Measurements from ENCODE around the gene FANCC.

The FANCC gene

DNA sequence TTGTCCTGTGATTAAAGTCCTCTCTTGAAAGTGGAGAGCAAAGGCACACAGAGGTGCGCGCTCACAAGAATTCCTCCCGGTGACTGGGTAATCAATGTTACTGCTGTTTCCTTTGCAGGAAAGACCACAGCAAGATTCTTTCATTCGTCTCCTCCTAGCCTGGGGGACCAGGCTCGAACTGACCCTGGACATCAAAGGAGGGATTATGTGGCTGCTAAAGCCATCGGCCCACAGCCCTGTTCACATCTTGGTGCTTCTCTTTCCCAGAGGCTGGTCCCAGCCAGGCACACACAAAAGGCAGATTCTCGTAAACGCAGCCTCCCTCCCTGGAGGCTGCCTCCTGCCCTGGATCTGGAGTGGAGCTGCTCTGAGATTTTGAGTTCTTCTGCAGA is 230.9 kb downstream of the FANCC start:
- DNase-seq (ENCODE audit: low read depth in 3 of 3), result no peak

DNA sequence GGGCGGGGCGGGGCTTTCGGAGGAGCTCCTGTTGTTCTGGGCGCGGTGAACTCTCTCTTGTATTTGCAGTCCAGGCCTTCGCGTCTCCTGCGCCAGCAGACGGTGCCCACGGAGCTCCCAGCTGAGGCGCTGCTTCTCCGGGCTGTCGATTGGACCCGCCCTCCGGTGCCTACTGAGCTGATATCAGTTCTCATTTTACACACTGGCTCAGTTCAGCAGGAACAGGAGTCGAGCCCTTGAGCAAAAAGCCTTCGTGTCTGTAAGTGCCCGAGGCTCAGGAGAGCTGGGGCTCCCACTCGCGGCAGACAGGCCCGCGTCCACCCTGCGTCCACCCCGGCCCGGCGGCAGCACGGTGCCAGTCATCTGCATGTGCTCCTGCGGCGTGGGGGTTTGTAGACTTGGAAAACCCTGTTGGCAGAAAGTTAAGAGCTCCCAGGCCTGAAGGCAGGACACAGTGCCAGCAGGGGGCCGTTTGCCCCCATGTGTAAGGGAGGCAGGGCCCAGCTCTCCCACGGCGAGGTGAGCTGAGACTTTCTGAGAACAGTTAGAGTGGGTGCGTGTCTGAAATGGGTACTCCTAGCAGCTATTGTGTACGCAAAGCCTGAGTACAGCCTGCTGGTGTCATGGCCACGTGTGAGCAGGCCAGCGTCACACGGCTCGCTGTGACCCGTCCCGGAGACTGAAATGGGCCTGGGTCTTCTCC is 231.5 kb downstream of the FANCC start:
- DNase-seq (ENCODE audit: low read depth in 3 of 3), result no peak

DNA sequence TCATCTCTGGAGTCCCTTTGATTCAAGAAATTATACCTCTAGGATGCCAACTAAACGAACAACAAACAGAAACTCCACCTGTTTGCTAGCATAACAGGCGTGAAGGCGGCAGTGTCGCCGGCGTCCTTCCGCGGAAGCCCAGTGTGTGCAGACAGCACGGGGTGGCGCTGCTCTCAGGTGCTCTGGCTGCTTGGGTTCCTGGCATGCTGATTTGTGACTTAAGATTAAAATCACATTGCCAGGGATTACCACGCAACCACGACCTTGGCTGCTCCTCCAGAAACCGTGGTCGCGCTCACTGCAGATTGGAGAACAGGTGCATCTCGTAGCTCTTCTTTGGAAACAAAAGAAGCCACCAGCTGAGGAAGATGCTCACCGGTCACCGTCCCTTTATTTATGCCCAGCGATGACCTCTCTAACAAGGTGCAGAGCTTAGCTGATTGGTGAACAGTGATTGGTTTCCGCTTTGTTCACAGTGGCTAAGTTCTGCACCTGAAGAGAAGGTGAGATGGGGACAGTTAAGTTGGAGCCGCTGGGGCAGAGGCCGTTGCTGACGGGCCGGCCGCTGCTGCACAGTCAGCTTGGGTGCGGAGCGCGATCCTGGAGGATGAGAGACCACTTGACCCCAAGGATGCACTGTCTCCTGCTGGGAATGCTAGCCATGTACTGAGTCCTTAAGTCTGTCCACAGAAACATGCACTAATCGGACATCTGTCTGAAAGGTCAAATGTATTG is 232.3 kb downstream of the FANCC start:
- no peak for DNase-seq (ENCODE audit: low read depth in 3 of 3)

GRCh38 chr9:95084254-95084934 is 233.1 kb downstream of the FANCC start:
- DNase-seq (ENCODE audit: low read depth in 3 of 3), result no peak

GRCh38 chr9:95083086-95083768 is 234.3 kb downstream of the FANCC start:
- DNase-seq (ENCODE audit: low read depth in 3 of 3), result no peak

DNA sequence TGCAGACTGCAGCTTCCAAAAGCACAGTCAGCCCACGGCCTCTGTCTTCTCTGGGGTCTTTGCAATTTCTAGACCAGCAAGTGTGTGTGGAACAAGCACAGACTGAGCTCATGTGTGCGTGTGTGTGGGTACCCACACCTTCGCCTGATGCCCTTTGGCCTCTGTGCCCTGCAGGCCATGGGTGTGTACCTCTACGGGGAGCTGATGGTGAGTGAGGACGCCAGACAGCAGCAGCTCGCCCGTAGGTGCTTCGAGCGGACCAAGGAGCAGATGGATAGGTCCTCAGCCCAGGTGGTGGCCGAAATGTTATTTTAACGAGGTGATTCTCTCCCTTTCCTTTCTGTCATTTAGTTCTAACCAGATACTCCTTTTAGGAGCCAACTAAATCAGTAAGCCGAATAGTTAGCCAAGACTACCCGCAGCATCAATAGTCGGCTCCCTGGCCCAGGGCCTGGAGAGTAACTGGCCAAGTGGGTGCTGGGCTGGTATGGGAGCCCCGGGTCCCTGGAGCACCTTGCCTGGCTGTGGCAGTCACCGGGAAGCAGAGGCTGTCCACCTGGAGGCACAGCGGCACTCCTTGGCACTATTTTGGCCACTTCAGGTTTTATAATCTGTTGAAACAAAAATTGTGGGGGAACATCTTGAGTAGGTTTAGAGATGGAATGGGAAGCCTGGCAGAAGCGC is 235.0 kb downstream of the FANCC start:
- DNase-seq (ENCODE audit: low read depth in 3 of 3), result no peak

GRCh38 chr9:95081998-95082397 is 235.5 kb downstream of the FANCC start:
- no peak for DNase-seq (ENCODE audit: low read depth in 3 of 3)

GRCh38 chr9:95080961-95081647 is 236.4 kb downstream of the FANCC start:
- no peak for DNase-seq (ENCODE audit: low read depth in 3 of 3)

DNA sequence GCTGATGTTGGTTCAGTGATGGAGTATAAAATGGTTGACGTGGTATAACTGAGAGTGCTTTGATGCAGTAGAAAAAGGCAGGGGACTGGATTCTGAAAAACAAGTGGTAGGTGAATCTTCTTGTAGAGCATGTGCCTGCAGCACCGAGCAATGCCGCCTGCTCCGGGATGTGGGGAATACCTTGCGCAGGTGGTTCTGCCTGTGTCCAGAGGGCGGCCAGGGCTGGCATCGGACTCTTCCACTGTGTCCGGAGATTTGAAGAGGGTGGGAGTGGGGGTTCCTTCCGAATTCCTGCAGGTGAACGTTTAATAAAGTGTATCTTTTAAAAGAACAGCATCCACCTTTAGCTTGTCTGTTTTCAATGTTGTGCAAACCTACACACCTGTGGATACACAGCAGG is 238.0 kb downstream of the FANCC start:
- no peak for DNase-seq (ENCODE audit: low read depth in 3 of 3)

GRCh38 chr9:95078939-95079338 is 238.6 kb downstream of the FANCC start:
- DNase-seq (ENCODE audit: low read depth in 3 of 3), result no peak

DNA sequence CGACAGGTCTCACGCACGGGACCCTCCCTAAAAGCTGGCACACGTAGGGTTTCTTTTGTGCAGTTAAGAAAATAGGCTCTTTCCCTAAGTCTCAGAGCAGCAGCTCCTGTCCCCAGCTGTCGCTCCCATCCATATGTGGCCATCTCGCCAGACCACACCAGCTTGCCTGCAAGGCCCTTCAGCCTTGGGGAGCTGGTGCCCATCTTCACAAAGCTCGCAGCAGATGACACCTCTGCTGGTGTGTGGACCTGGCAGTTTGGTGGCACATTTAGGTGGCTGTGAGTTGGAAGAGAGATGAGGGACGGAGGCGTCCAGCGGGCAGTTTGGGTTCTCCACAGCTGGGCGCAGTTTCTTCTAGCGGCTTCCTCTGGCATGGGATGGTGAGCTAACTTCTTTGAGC is 239.0 kb downstream of the FANCC start:
- no peak for DNase-seq (ENCODE audit: low read depth in 3 of 3)

DNA sequence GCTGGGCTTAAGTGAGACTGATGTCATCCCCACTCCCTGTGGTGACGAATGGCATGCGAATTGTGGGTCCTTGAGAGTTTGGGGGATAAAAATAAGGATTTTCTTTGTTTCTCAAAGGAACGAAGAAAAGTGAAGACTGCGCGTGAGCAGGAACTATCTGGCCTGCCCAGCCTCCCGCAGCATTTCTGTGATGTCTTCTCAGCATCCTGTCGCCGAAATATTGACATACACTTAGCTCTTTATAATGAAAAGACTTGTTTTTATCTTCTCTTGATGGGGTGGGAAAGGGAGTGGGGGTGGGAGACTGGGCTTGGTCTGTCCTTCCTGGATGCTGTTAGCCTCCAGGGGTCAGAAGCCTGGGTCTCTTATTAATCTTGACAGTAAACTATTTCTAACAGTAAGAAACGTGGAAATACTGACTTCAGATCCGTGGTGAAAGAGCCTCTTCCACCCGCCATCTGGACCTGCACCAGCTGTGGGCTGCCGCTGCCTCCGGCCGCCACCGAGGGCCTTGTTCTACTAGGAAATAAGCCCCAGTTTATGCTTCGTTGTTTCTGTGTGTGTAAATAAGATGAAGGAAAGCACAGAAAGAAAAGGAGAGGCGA is 239.6 kb downstream of the FANCC start:
- no peak for DNase-seq (ENCODE audit: low read depth in 3 of 3)

DNA sequence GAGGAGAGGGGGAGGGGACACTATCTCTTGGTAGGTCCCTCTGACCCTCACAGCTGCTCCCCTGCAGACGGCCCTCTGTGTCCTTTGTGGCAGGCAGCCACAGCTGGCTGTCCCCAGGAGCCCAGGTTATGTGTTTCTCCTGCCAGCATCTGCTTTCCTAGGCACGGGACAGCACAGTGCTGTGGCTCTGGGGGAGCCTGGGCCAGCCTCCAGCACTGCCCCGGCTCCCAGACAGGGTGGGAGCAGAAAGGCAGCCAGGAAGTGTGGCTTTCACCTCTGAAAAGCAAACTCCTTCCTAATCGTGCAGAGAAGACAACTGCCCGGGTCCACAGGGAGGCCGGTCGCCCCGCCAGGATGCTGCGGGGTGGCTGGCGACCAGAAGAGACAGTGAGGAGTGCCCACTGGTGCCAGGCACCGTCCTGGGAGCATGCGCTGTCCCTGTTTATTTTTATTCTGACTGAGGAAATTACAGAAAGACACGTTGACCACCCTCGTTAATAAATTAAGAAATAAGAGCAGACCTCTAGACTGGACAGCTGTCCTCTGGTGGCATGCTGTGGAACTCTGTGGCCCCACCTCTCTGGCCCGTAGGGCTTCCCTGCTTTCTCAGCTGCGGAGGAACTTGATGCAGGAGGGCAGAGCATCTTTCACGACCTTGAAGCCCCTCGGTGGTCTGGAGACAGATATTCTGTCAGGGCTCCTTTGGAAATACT is 240.3 kb downstream of the FANCC start:
- DNase-seq (ENCODE audit: low read depth in 3 of 3), result no peak

DNA sequence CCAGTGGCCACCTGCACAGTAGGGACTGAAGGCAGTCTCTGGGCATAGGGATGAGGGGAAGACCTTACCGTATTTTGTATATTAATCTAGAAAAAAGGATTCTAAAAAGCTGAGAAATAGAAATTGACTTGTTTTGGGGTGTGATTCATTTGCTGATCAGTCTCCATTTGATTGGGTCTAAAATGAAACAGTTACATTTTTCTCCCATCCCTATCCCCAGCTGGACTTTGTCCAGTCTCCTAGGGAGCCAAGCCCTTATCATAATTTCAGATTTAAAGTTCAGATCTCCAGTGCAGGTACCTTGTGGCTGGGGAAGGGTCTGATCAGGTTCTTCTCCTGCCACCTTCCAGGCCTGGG is 240.8 kb downstream of the FANCC start:
- no peak for DNase-seq (ENCODE audit: low read depth in 3 of 3)

GRCh38 chr9:95075700-95076099 is 241.8 kb downstream of the FANCC start:
- DNase-seq (ENCODE audit: low read depth in 3 of 3), result no peak

DNA sequence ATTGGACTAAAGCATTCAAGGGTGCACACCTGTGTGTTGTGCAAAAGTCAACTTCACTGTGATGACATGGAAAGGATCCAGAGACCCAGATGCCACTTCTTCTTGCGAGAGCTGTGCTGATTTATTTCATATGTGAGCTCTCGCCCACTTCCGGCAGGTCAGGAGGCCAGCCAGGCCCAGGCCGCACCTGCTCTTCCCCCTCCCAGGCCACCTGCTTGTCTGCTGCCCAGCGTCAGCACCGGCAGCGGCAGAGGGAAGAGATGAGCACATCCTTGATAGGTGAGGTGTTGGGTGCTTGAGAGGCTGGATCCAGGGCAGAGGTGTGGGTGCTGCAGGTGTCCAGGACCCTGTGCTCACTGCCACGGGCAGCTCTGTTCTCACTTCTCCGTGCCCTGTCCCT is 242.9 kb downstream of the FANCC start:
- DNase-seq (ENCODE audit: low read depth in 3 of 3), result no peak

GRCh38 chr9:95073918-95074317 is 243.6 kb downstream of the FANCC start:
- no peak for DNase-seq (ENCODE audit: low read depth in 3 of 3)

- DNase-seq (ENCODE audit: low read depth in 3 of 3), result no peak
Measured at GRCh38 chr9:95073042-95073607, 244.4 kb downstream of the FANCC start.

DNA sequence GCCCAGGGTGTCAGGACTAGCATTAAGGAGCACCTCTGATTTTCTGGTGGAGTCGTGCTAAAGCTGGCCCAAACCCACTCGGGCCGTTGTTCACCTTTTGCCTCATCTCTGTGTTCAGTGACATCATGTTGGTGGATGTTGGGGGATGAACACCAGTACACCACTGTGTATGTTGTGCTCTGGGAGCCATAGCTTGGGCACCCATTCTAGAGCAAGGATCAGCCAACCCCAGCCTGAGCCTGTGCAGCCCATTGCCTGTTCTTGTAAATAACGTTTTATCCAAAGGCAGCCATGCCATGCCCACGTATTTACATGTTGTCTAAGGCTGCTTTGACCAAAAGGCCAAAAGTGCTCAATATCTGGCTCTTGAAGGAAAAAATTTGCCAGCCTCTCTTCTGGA is 245.6 kb downstream of the FANCC start:
- no peak for DNase-seq (ENCODE audit: low read depth in 3 of 3)

DNA sequence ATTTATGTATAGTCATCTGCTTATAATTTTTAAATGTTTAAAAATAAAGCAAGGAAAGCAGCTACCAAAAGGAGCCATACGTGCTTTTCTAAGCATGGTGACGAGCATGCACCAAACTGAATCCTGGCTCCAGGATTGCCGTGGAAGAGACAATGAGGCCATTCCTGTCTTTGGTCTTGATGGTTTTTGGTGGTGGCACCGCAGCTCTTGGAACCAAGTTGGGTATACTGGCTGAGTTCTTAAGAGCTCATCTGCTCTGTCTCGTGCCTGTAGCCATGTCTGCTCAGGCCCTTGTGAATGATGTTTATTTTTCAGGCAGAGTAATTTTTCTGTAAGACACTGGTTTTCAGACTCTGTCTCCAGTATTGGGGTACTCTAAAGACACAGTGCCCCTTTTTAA is 246.1 kb downstream of the FANCC start:
- no peak for DNase-seq (ENCODE audit: low read depth in 3 of 3)
